Muscle layer of colon (tissue), 2 donors: ENCODE measurements around the gene TRMT6.

Experiments used
- H3K27ac ChIP-seq: one replicate; pipeline ENCODE4 v1.7.0; 2013; ENCODE audit warnings: low read depth, mild to moderate bottlenecking, low read length, moderate library complexity
- H3K27me3 ChIP-seq, 2 donors: one replicate each; pipeline ENCODE4 v1.7.0; 2013; ENCODE audit warnings: low read length in 2 of 2, mild to moderate bottlenecking in 2 of 2; ENCODE audit not compliant: insufficient read depth in 2 of 2, control insufficient read depth in 1 of 2
- H3K36me3 ChIP-seq: one replicate; pipeline ENCODE4 v1.7.0; 2013; ENCODE audit warnings: mild to moderate bottlenecking, low read length; ENCODE audit not compliant: insufficient read depth
- H3K4me1 ChIP-seq: one replicate; pipeline ENCODE4 v1.7.0; 2013; ENCODE audit warnings: mild to moderate bottlenecking, low read length; ENCODE audit not compliant: insufficient read depth
- H3K4me3 ChIP-seq, 2 donors: one replicate each; pipeline ENCODE4 v1.7.0; 2013; ENCODE audit warnings: low read length in 2 of 2, low read depth in 1 of 2, mild to moderate bottlenecking in 1 of 2, moderate library complexity in 1 of 2
- H3K9ac ChIP-seq: one replicate; pipeline ENCODE4 v1.7.0; 2013; ENCODE audit warnings: low read length
- H3K9me3 ChIP-seq: one replicate; pipeline ENCODE4 v1.7.0; 2013; ENCODE audit warnings: mild to moderate bottlenecking, low read length
- donor health status: abdominal sarcoma.
- donor health status: Adenocarcinoma of cecum.

TRMT6 gene

DNA sequence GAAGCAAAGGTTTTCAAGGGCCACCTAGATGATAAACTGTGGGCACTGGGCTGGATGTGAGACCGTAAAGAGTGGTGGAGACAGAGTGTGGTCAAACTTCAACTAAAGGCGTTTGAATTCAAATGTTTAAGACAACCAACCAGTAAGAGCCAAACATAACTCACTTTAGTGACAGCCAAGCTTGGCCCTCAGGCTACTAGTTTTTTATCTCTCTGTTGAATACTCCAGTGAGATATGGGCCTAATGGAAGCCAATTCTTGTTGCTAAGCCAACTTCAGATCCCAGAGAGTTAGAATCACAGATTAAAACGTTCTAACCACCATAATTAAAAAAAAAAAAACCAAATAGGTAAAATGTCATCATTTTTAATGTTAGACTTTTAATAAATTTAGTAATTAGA lies 57.3 kb downstream of the TRMT6 start:
- H3K4me1 ChIP-seq, result no peaks in the 10 kb centered on the region
- no peak overlapping the region for H3K4me3 ChIP-seq
- no peak overlapping the region for H3K27ac ChIP-seq
- no peak overlapping the region for H3K9ac ChIP-seq
- H3K27me3 ChIP-seq, result no peaks in the 10 kb centered on the region
- no peaks in the 10 kb centered on the region for H3K9me3 ChIP-seq
- H3K36me3 ChIP-seq, result no peaks in the 10 kb centered on the region

DNA sequence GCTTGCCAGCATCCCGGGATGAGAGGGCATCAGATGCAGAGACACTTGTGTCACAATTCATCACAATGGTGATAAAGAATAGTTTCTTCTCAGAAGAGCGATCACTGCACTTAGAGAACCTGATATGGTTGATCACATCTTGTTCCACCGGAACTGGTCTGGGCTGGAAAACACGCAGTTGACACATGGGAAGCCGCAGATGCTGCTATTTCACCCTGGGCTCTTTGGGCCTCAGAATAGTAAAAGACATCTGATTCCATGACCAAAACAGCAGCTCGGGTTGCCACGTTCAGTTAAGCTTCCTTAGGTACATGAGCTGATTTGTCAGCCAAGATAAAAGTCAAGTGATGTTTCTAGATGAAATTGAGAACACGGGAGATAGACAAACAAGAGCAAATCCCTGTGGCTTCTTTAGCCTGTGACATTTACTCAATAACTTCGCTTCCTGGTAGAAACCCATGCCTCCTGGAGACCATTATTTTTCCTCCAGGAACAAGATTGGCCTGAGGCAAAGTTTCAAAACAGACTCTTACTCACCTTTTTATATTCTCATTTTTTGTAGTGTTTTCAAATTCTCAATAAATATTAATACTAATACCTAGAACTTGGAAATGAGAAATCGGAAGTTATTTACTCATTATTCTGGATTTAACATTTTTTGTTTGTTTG lies 59.4 kb downstream of the TRMT6 start:
- Histone ChIP-seq H3K36me3 (no peaks in the 10 kb centered on the region), H3K4me1 (no peaks in the 10 kb centered on the region), H3K9me3 (no peaks in the 10 kb centered on the region), H3K9ac (no peak overlapping the region), H3K4me3 (no peak overlapping the region), H3K27me3 (no peaks in the 10 kb centered on the region), H3K27ac (no peak overlapping the region)

DNA sequence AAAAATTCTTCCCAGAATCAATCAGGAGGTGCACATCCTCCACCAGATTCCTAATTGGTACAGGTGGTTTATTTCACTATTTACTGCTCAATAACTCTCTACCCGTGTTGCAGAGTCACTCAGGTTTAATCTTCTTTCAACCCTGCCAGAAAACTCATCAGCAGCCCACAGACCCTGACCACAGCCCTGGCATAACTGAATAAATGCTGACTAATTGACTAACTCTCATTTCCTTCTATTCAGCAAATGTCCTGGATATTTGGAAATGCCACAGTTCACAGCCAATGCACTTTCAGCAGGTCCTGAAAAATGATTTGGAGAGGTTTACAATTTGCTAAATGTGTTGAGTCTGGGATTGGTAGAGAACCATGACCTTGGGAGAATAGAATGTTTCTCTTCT lies 62.3 kb downstream of the TRMT6 start:
- Histone ChIP-seq H3K9ac (no peak overlapping the region), H3K4me3 (no peak overlapping the region), H3K36me3 (no peaks in the 10 kb centered on the region), H3K27ac (no peak overlapping the region), H3K9me3 (no peaks in the 10 kb centered on the region), H3K27me3 (no peaks in the 10 kb centered on the region), H3K4me1 (no peaks in the 10 kb centered on the region)

GRCh38 chr20:5887386-5887785 lies 62.9 kb downstream of the TRMT6 start:
- Histone ChIP-seq H3K9me3 (no peaks in the 10 kb centered on the region), H3K4me3 (no peak overlapping the region), H3K36me3 (no peaks in the 10 kb centered on the region), H3K27ac (no peak overlapping the region), H3K27me3 (no peaks in the 10 kb centered on the region), H3K4me1 (no peaks in the 10 kb centered on the region), H3K9ac (no peak overlapping the region)
